ENCODE data around the gene COL6A3.

- TF ChIP-seq CTCF (optimal IDR thresholded peaks at IDR 0.05 in 1 of 3, IDR thresholded peaks at IDR 0.05 in 1 of 3, conservative IDR thresholded peaks at IDR 0.05 in 1 of 3; ENCODE audit: extremely low read depth in 1 of 3, insufficient read depth in 2 of 3, low read length in 3 of 3) (no peak), EZH2 (IDR thresholded peaks at IDR 0.05; ENCODE audit: low read length) (no peak)
These were observed 80.2 kb downstream of the COL6A3 start for GRCh38 chr2:237333748-237334147.
